A673 (cell line): ENCODE data around the gene SPACA7.

ENCODE experiments used
- EZH2 ChIP-seq: fragments of 200-600 bp; sonication (generic); IDR thresholded peaks from 2 replicates; pipeline ENCODE4 v1.6.1; 2017; ENCODE audit warnings: borderline replicate concordance, low read depth, mild to moderate bottlenecking, mixed read lengths, antibody characterized with exemption, low read length; ENCODE audit not compliant: poor library complexity, severe bottlenecking
- TF ChIP-seq, protein P1 (sequence below): fragments of 300-800, 200-600 bp; sonication (generic); conservative IDR thresholded peaks from 2 replicates; pipeline ENCODE4 v1.5.1; 2017; ENCODE audit warnings: low read depth, mild to moderate bottlenecking, antibody characterized with exemption, low read length, moderate library complexity, mixed read lengths

- TF ChIP-seq, protein P1, sequence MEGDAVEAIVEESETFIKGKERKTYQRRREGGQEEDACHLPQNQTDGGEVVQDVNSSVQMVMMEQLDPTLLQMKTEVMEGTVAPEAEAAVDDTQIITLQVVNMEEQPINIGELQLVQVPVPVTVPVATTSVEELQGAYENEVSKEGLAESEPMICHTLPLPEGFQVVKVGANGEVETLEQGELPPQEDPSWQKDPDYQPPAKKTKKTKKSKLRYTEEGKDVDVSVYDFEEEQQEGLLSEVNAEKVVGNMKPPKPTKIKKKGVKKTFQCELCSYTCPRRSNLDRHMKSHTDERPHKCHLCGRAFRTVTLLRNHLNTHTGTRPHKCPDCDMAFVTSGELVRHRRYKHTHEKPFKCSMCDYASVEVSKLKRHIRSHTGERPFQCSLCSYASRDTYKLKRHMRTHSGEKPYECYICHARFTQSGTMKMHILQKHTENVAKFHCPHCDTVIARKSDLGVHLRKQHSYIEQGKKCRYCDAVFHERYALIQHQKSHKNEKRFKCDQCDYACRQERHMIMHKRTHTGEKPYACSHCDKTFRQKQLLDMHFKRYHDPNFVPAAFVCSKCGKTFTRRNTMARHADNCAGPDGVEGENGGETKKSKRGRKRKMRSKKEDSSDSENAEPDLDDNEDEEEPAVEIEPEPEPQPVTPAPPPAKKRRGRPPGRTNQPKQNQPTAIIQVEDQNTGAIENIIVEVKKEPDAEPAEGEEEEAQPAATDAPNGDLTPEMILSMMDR: no peak
- no peak for TF ChIP-seq EZH2
Observed at GRCh38 chr13:112374271-112374670, 1.9 kb upstream of the SPACA7 start.
